ENCODE measurements around the gene PLAGL1.

GRCh38 chr6:143929975-143930374 lies 78.1 kb downstream of the PLAGL1 start:
- TF ChIP-seq, protein P1, sequence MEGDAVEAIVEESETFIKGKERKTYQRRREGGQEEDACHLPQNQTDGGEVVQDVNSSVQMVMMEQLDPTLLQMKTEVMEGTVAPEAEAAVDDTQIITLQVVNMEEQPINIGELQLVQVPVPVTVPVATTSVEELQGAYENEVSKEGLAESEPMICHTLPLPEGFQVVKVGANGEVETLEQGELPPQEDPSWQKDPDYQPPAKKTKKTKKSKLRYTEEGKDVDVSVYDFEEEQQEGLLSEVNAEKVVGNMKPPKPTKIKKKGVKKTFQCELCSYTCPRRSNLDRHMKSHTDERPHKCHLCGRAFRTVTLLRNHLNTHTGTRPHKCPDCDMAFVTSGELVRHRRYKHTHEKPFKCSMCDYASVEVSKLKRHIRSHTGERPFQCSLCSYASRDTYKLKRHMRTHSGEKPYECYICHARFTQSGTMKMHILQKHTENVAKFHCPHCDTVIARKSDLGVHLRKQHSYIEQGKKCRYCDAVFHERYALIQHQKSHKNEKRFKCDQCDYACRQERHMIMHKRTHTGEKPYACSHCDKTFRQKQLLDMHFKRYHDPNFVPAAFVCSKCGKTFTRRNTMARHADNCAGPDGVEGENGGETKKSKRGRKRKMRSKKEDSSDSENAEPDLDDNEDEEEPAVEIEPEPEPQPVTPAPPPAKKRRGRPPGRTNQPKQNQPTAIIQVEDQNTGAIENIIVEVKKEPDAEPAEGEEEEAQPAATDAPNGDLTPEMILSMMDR (IDR thresholded peaks at IDR 0.05), result no peak
- no peak for TF ChIP-seq POLR2A (IDR thresholded peaks at IDR 0.05)

Measured in lower leg skin (tissue), 3 donors.